Adrenal gland (tissue), 5 donors: Measurements from ENCODE around the gene CUTC.

Source experiments
- POLR2A ChIP-seq, 2 donors: fragments of 450-650 bp; IDR thresholded peaks; one replicate each; pipeline ENCODE4 v1.6.1; 2017; ENCODE audit warnings: antibody characterized with exemption in 2 of 2, mild to moderate bottlenecking in 2 of 2, moderate library complexity in 1 of 2
- TF ChIP-seq, protein P1 (sequence below), 6 experiments: fragments of 450-650 bp in 4 of 6; fragments of 200-600 bp in 2 of 6; sonication (generic) in 1 of 6; IDR thresholded peaks; 1 replicate in 5 of 6; 2 replicates in 1 of 6; pipeline versions ENCODE4 v1.5.1 to v1.8.0; 2016 to 2021; ENCODE audit warnings: antibody characterized with exemption in 6 of 6, mild to moderate bottlenecking in 2 of 6, moderate library complexity in 1 of 6
- donor health status: DM: no; HTN: no; CAD: no.

- TF ChIP-seq POLR2A (IDR thresholded peaks at IDR 0.05): no peak
- TF ChIP-seq, protein P1, sequence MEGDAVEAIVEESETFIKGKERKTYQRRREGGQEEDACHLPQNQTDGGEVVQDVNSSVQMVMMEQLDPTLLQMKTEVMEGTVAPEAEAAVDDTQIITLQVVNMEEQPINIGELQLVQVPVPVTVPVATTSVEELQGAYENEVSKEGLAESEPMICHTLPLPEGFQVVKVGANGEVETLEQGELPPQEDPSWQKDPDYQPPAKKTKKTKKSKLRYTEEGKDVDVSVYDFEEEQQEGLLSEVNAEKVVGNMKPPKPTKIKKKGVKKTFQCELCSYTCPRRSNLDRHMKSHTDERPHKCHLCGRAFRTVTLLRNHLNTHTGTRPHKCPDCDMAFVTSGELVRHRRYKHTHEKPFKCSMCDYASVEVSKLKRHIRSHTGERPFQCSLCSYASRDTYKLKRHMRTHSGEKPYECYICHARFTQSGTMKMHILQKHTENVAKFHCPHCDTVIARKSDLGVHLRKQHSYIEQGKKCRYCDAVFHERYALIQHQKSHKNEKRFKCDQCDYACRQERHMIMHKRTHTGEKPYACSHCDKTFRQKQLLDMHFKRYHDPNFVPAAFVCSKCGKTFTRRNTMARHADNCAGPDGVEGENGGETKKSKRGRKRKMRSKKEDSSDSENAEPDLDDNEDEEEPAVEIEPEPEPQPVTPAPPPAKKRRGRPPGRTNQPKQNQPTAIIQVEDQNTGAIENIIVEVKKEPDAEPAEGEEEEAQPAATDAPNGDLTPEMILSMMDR (IDR thresholded peaks at IDR 0.05): no peak
Measured at GRCh38 chr10:99758211-99758891, 26.3 kb downstream of the CUTC start.
